HEK293 (cell line): Measurements from ENCODE around the gene IZUMO2.

Experiments used
- KLF1 ChIP-seq: fragments of 450-650 bp; formaldehyde crosslinking; IDR thresholded peaks from 2 replicates; pipeline ENCODE4 v1.5.1; 2016; ENCODE audit warnings: missing biosample characterization, missing genetic modification characterization
- KLF9 ChIP-seq: fragments of 450-650 bp; formaldehyde crosslinking; IDR thresholded peaks from 2 replicates; pipeline ENCODE4 v1.5.1; 2016; ENCODE audit warnings: missing biosample characterization, missing genetic modification characterization, low read depth
- PRDM2 ChIP-seq: fragments of 450-650 bp; formaldehyde crosslinking; IDR thresholded peaks from 2 replicates; pipeline ENCODE4 v1.5.1; 2016; ENCODE audit warnings: missing biosample characterization, missing genetic modification characterization, borderline replicate concordance
- SALL2 ChIP-seq: fragments of 450-650 bp; formaldehyde crosslinking; IDR thresholded peaks from 2 replicates; pipeline ENCODE4 v1.5.0; 2017; ENCODE audit warnings: missing biosample characterization, mild to moderate bottlenecking, missing genetic modification characterization, borderline replicate concordance
- ZBTB20 ChIP-seq: fragments of 450-650 bp; formaldehyde crosslinking; IDR thresholded peaks from 2 replicates; pipeline ENCODE4 v1.5.1; 2016; ENCODE audit warnings: missing biosample characterization, missing genetic modification characterization
- ZBTB8A ChIP-seq: fragments of 450-650 bp; formaldehyde crosslinking; IDR thresholded peaks from 2 replicates; pipeline ENCODE4 v1.5.1; 2016; ENCODE audit warnings: missing biosample characterization, missing genetic modification characterization
- ZNF146 ChIP-seq: fragments of 450-650 bp; formaldehyde crosslinking; IDR thresholded peaks from 2 replicates; pipeline ENCODE4 v1.5.1; 2016; ENCODE audit warnings: missing biosample characterization, missing genetic modification characterization
- ZNF2 ChIP-seq: fragments of 450-650 bp; formaldehyde crosslinking; IDR thresholded peaks from 2 replicates; pipeline ENCODE4 v1.5.1; 2016; ENCODE audit warnings: missing biosample characterization, missing genetic modification characterization
- ZNF26 ChIP-seq: fragments of 450-650 bp; formaldehyde crosslinking; IDR thresholded peaks from 2 replicates; pipeline ENCODE4 v1.5.1; 2016; ENCODE audit warnings: missing biosample characterization, missing genetic modification characterization
- ZNF366 ChIP-seq: fragments of 450-650 bp; formaldehyde crosslinking; conservative IDR thresholded peaks from 2 replicates; pipeline ENCODE4 v1.5.1; 2016; ENCODE audit warnings: missing biosample characterization, missing genetic modification characterization
- ZNF416 ChIP-seq: fragments of 450-650 bp; formaldehyde crosslinking; IDR thresholded peaks from 2 replicates; pipeline ENCODE4 v1.5.1; 2016; ENCODE audit warnings: missing biosample characterization, missing genetic modification characterization
- ZNF548 ChIP-seq: fragments of 450-650 bp; formaldehyde crosslinking; IDR thresholded peaks from 2 replicates; pipeline ENCODE4 v1.5.1; 2016; ENCODE audit warnings: missing biosample characterization, missing genetic modification characterization
- ZNF600 ChIP-seq: fragments of 450-650 bp; formaldehyde crosslinking; IDR thresholded peaks from 2 replicates; pipeline ENCODE4 v1.5.1; 2016; ENCODE audit warnings: missing biosample characterization, missing genetic modification characterization
- ZNF623 ChIP-seq: fragments of 450-650 bp; formaldehyde crosslinking; IDR thresholded peaks from 2 replicates; pipeline ENCODE4 v1.5.1; 2016; ENCODE audit warnings: missing biosample characterization, missing genetic modification characterization
- ZNF664 ChIP-seq: fragments of 450-650 bp; formaldehyde crosslinking; IDR thresholded peaks from 2 replicates; pipeline ENCODE4 v1.5.1; 2016; ENCODE audit warnings: missing biosample characterization, missing genetic modification characterization
- ZSCAN5A ChIP-seq: fragments of 450-650 bp; formaldehyde crosslinking; IDR thresholded peaks from 2 replicates; pipeline ENCODE4 v1.5.1; 2016; ENCODE audit warnings: missing biosample characterization, missing genetic modification characterization
- ZXDB ChIP-seq: fragments of 450-650 bp; formaldehyde crosslinking; IDR thresholded peaks from 2 replicates; pipeline ENCODE4 v1.5.1; 2016; ENCODE audit warnings: missing biosample characterization, missing genetic modification characterization
- TF ChIP-seq, protein P1 (sequence below): fragments of 450-650 bp; formaldehyde crosslinking; IDR thresholded peaks from 2 replicates; pipeline ENCODE4 v1.5.1; 2016; ENCODE audit warnings: missing biosample characterization, missing genetic modification characterization
- TF ChIP-seq, protein P2 (sequence below): fragments of 450-650 bp; formaldehyde crosslinking; IDR thresholded peaks from 2 replicates; pipeline ENCODE4 v1.5.1; 2016; ENCODE audit warnings: missing biosample characterization, missing genetic modification characterization, low read depth
- TF ChIP-seq, protein P3 (sequence below): fragments of 450-650 bp; formaldehyde crosslinking; conservative IDR thresholded peaks from 2 replicates; pipeline ENCODE4 v1.5.1; 2016; ENCODE audit warnings: low read depth, missing biosample characterization, missing genetic modification characterization

Gene IZUMO2

DNA sequence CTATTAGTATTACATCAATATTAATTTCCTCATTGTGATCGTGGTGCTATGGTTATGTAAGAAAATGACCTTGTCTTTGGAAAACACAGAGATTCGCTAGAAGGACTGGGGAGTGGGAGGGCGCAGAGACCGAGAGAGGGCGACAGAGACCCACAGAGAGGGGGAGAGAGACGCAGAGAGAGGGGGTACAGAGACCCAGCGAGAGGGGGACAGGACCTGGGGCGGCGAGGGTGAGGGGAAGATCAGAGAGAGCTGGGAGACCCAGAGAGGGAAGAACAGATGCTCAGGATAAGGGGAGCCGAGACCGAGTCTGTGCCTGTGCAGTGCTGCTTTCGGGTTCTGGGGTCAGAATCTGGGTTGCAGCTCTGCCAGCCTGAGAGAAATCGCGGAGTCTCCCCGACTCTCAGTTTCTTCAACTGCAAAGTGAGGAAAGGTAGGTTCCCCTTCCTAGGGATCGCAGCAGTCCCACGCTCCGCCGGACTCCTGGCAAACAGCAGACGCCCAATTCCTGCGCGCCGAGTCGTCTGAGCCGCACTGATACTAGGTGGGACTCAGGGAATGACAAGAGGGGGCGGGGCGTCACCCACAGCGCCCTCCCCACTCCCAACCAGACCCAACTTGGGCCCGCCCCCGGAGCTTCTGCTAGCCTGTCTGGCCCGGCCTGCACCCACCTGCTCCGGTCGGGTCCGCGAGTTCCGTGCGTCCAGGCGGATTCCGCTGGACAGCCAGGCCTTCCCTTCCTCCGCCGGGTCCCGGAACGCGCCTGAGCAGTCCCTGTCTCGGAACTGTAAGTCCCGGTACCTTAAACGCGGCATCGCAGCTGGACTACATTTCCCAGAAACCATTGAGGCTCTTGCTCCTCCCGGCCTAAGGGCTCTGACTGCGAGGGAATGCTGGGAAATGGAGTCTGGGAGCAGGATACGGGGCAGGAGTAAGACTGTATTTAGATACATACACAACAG, 15.3 kb downstream of the IZUMO2 start (continued):
- TF ChIP-seq PRDM2 (tag by site-specific recombination) (no peak), ZNF664 (tag by site-specific recombination) (no peak), ZNF416 (tag by site-specific recombination) (no peak), KLF1 (tag by site-specific recombination) (no peak; the same call in 1 of the 2 replicates), ZNF2 (tag by site-specific recombination) (no peak), ZNF600 (tag by site-specific recombination) (peak; percentile 68; the same call in 1 of the 2 replicates), ZNF548 (tag by site-specific recombination) (no peak; the same call in 1 of the 2 replicates), ZNF623 (tag by site-specific recombination) (no peak), ZNF146 (tag by site-specific recombination) (no peak), ZNF366 (tag by site-specific recombination) (peak; percentile 65), KLF9 (tag by site-specific recombination) (peak; percentile 80), SALL2 (tag by site-specific recombination) (no peak), ZXDB (tag by site-specific recombination) (peak; percentile 42), ZBTB20 (peak; percentile 72), ZNF26 (tag by site-specific recombination) (no peak), ZBTB8A (tag by site-specific recombination) (peak; percentile 31; the same call in 1 of the 2 replicates), ZSCAN5A (tag by site-specific recombination) (no peak)
- TF ChIP-seq, protein P1, sequence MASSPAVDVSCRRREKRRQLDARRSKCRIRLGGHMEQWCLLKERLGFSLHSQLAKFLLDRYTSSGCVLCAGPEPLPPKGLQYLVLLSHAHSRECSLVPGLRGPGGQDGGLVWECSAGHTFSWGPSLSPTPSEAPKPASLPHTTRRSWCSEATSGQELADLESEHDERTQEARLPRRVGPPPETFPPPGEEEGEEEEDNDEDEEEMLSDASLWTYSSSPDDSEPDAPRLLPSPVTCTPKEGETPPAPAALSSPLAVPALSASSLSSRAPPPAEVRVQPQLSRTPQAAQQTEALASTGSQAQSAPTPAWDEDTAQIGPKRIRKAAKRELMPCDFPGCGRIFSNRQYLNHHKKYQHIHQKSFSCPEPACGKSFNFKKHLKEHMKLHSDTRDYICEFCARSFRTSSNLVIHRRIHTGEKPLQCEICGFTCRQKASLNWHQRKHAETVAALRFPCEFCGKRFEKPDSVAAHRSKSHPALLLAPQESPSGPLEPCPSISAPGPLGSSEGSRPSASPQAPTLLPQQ (tag by site-specific recombination): peak; percentile 45
- TF ChIP-seq, protein P2, sequence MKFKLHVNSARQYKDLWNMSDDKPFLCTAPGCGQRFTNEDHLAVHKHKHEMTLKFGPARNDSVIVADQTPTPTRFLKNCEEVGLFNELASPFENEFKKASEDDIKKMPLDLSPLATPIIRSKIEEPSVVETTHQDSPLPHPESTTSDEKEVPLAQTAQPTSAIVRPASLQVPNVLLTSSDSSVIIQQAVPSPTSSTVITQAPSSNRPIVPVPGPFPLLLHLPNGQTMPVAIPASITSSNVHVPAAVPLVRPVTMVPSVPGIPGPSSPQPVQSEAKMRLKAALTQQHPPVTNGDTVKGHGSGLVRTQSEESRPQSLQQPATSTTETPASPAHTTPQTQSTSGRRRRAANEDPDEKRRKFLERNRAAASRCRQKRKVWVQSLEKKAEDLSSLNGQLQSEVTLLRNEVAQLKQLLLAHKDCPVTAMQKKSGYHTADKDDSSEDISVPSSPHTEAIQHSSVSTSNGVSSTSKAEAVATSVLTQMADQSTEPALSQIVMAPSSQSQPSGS (tag by site-specific recombination): no peak
- TF ChIP-seq, protein P3, sequence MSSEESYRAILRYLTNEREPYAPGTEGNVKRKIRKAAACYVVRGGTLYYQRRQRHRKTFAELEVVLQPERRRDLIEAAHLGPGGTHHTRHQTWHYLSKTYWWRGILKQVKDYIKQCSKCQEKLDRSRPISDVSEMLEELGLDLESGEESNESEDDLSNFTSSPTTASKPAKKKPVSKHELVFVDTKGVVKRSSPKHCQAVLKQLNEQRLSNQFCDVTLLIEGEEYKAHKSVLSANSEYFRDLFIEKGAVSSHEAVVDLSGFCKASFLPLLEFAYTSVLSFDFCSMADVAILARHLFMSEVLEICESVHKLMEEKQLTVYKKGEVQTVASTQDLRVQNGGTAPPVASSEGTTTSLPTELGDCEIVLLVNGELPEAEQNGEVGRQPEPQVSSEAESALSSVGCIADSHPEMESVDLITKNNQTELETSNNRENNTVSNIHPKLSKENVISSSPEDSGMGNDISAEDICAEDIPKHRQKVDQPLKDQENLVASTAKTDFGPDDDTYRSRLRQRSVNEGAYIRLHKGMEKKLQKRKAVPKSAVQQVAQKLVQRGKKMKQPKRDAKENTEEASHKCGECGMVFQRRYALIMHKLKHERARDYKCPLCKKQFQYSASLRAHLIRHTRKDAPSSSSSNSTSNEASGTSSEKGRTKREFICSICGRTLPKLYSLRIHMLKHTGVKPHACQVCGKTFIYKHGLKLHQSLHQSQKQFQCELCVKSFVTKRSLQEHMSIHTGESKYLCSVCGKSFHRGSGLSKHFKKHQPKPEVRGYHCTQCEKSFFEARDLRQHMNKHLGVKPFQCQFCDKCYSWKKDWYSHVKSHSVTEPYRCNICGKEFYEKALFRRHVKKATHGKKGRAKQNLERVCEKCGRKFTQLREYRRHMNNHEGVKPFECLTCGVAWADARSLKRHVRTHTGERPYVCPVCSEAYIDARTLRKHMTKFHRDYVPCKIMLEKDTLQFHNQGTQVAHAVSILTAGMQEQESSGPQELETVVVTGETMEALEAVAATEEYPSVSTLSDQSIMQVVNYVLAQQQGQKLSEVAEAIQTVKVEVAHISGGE (tag by site-specific recombination): peak; percentile 54
